ENCODE measurements around the gene MCM8.

GRCh38 chr20:6014017-6014416 lies 63.6 kb downstream of the MCM8 start:
- TF ChIP-seq CTCF (IDR thresholded peaks at IDR 0.05) (no peak), POLR2A (IDR thresholded peaks at IDR 0.05) (no peak)
